HG03064 (cell line): ENCODE results near the gene SLC5A5.
A peak's percentile ranks its signal among the peaks of the same experiment; 100 is the strongest.
"Not testable (repeated sequence)": the region's sequence is repeated elsewhere in the genome, so short reads cannot be mapped to it uniquely, and the experiment has no call there.

Source experiments
- ATAC-seq: cut with Tn5 transposase; IDR thresholded peaks from one replicate; pipeline ENCODE4 v1.9.1; 2021; ENCODE audit warnings: low read depth; ENCODE audit not compliant: unreplicated experiment

The SLC5A5 gene

GRCh38 chr19:17915940-17916593 lies 44.3 kb downstream of the SLC5A5 start:
- ATAC-seq: no peak

- ATAC-seq: not testable (repeated sequence)
These were observed 46.4 kb downstream of the SLC5A5 start for GRCh38 chr19:17918151-17918550.

DNA sequence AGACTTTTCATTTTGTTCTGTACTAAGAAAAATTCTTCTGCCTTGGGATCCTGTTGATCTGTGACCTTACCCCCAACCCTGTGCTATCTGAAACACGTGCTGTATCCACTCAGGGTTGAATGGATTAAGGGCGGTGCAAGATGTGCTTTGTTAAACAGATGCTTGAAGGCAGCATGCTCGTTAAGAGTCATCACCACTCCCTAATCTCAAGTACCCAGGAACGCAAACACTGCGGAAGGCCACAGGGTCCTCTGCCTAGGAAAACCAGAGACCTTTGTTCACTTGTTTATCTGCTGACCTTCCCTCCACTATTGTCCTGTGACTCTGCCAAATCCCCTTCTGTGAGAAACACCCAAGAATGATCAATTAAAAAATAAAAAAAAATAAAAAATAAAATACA lies 47.4 kb downstream of the SLC5A5 start:
- ATAC-seq: not testable (repeated sequence)

DNA sequence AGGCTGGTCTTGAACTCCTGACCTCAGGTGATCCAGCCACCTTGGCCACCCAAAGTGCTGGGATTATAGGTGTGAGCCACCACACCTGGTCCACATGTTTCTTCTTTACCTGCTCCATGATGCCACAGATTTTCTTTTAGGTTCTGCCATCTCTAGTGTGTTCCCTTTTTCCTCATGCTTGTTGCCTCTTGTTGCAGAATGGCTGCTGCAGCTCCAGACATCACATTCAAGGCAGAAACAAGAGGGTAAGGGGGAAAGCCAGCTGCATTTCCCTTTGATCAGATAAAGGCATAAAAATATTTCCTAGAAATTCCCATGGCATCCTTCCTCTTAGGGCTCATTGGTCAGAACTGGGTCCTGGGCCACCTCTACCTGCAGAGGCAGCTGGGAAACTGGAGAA lies 48.8 kb downstream of the SLC5A5 start:
- ATAC-seq: no peak

- ATAC-seq: no peak
These were observed 50.4 kb downstream of the SLC5A5 start for GRCh38 chr19:17922138-17922537.

DNA sequence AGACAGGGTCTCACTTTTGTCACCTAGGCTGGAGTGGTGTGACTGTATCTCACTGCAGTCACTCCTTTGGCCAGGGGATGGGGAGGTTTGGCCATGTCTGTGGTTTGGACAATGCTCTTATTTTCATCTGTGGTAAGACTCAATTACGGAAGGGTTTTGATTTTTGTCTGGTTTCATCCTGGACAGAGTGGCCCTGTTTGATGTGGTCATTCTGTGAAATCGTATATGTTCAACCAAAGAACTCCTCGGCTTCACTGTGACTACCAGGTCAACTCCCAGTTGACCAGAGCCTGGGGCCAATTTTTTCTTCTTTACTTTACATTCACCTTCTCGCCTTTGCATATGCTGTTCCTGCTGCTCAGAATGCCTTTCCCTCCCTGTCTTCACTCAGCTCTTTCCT lies 54.3 kb downstream of the SLC5A5 start:
- no peak for ATAC-seq

GRCh38 chr19:17929056-17929455 lies 57.3 kb downstream of the SLC5A5 start:
- no peak for ATAC-seq

DNA sequence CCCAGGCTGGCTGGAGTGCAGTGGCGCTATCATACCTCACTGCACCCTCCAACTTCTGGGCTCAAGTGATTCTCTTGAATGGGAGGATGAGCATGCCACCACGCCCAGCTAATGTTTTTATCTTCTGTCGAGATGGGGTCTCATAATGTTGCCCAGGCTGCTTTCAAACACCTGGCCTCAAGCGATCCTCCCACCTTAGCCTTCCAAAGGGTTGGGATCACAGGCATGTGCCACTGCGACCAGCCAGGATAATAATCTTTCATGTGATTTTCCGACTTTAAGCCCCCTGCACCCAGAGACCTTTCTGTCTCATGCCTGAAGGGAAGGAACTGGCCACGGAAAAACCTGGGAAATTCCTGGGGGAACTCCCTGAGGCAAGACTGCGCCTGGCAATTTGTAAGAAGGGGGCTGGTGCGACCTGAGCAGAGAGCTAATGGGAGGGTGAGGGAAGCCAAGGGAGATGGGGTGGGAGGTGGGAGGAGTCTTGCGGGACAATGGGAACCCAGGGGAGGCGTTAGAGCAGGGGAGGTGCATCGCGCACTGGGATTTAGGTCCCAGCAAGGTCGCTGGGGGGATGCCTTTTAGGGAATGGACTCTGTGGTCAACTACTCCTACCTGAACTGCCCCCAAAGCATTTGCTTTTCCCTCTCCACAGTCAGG lies 59.9 kb downstream of the SLC5A5 start:
- no peak for ATAC-seq

- peak; percentile 63 for ATAC-seq
These were observed 61.0 kb downstream of the SLC5A5 start, which contains the start of gene CCDC124 for GRCh38 chr19:17932485-17933338. Gene CCDC124, plus strand, starts transcription at chr19:17933015. Its CDS starts 3,406 bp downstream, at chr19:17936421.

DNA sequence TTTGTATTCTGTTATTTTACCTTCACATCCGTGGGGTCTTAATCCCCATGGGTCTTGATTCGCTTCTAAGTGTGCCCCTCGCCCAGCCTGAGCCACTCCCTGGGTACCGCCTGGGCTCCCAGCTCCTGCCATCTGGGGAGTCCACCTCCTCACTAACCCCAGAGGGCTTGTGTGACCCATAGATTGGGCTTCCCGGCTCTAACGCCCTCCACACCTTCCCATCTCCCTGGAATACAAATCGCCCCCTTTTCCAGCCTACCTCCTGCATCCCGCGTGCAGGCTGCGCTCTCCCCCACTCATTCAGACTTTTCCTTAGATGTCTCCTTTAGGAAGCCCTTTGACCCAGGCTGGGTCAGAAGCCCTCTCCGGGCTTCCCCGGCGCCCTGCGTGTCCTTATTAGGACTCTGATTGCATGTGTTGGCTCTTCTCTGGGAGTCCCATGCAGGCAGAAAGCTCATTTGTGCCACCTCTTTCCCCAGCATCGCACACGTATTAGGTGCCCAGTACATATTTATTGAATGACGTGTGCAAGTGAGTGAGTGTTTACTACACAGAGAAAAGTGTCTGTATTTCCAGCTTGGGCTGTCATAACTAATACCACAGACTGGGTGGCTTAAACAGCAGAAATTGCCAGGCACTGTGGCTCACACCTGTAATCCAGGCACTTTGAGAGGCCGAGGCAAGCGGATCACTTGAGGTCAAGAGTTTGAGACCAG lies 61.8 kb downstream of the SLC5A5 start:
- ATAC-seq: no peak

- ATAC-seq: no peak
These were observed 64.6 kb downstream of the SLC5A5 start for GRCh38 chr19:17936379-17936778.

GRCh38 chr19:17937371-17937900 lies 65.7 kb downstream of the SLC5A5 start:
- no peak for ATAC-seq

- no peak for ATAC-seq
These were observed 66.5 kb downstream of the SLC5A5 start for GRCh38 chr19:17938092-17938845.

DNA sequence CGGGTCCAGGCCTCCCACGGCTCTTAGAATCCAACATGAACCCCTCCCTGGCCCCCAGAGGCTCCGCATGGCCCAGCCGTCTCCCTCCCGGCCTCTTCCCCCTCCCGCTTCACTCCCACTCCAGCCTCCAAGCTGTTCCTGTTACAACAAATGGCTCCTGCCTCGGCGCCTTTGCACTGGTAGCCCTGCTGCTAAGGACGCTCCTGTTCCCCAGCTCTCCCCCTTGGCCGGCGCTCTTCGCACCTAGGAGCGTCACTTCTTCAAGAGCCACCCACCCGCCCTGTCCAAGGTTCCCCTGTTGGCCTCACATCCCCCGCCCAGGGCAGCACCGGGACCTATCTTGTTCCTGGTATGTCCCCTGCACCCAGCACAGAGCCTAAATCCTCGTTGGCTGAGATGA lies 70.4 kb downstream of the SLC5A5 start:
- no peak for ATAC-seq

DNA sequence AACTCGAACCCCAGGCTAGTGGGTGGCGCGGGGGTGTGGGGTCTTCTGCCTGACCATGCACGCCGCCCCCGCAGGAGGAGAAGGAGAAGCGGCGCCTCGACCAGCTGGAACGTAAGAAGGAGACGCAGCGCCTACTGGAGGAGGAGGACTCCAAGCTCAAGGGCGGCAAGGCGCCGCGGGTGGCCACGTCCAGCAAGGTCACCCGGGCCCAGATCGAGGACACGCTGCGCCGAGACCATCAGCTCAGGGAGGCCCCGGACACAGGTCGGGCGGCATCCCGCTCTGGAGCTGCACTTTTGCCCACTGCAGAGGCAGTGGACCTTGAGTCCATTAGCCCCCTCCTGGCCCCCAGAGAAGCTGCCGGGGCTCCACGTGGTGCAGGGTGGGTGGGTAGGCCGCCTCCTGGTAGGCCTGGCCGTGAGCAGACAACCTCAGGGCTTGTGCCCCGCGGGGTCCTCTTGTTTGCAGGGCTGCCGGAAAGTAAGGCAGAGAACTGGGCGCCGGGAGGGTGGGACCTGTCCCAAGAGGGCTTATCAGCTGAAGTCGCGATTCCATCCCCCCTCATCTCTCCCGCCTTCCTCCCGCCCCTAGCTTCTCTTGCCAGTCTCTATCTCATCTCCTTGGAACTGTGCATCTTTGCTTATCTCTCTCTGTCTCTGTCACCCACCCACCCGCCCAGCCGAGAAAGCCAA lies 71.0 kb downstream of the SLC5A5 start:
- no peak for ATAC-seq

- ATAC-seq: no peak
These were observed 71.8 kb downstream of the SLC5A5 start for GRCh38 chr19:17943274-17944221.

DNA sequence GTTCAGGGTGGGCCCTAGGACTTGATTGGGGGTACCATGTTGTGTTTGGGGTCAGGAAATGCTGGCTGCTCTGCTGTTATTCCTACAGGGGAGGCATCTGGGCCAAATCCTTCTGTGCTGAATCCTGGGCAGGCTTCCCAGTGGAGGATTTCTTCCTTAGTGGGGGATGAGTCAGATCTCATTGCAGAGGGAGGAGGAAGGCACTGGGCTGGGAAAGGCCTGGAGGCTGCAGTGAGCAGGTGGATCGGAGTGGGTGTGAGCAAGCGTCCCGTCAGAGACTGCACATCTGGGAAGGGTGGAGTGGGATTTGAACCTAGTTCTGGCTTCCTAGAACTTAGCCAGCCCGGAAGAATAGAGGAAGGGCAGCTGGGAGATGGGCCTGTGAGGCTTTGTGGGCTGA lies 72.6 kb downstream of the SLC5A5 start:
- no peak for ATAC-seq
